HUES6 (cell line): Measurements from ENCODE around the gene LPCAT1.

ENCODE experiments used
- H3K27ac ChIP-seq: 2 replicates; pipeline ENCODE4 v1.7.0; 2013; ENCODE audit warnings: low read depth, mild to moderate bottlenecking, low read length, inconsistent platforms
- H3K27me3 ChIP-seq: 2 replicates; pipeline ENCODE4 v1.6.1; 2013; ENCODE audit warnings: low read length; ENCODE audit not compliant: control insufficient read depth, insufficient read depth
- H3K36me3 ChIP-seq: 2 replicates; pipeline ENCODE4 v1.6.1; 2013; ENCODE audit warnings: low read length; ENCODE audit not compliant: control insufficient read depth, insufficient read depth
- H3K4me1 ChIP-seq: 2 replicates; pipeline ENCODE4 v1.6.1; 2013; ENCODE audit warnings: low read length; ENCODE audit not compliant: control insufficient read depth, insufficient read depth
- H3K4me3 ChIP-seq: 2 replicates; pipeline ENCODE4 v1.5.1; 2013; ENCODE audit warnings: low read depth, low read length
- H3K9ac ChIP-seq: one replicate; pipeline ENCODE4 v1.6.1; 2013; ENCODE audit warnings: mild to moderate bottlenecking, low read length
- H3K9me3 ChIP-seq: 2 replicates; pipeline ENCODE4 v1.6.1; 2013; ENCODE audit warnings: low read depth, low read length; ENCODE audit not compliant: control insufficient read depth, insufficient read depth

Gene LPCAT1

DNA sequence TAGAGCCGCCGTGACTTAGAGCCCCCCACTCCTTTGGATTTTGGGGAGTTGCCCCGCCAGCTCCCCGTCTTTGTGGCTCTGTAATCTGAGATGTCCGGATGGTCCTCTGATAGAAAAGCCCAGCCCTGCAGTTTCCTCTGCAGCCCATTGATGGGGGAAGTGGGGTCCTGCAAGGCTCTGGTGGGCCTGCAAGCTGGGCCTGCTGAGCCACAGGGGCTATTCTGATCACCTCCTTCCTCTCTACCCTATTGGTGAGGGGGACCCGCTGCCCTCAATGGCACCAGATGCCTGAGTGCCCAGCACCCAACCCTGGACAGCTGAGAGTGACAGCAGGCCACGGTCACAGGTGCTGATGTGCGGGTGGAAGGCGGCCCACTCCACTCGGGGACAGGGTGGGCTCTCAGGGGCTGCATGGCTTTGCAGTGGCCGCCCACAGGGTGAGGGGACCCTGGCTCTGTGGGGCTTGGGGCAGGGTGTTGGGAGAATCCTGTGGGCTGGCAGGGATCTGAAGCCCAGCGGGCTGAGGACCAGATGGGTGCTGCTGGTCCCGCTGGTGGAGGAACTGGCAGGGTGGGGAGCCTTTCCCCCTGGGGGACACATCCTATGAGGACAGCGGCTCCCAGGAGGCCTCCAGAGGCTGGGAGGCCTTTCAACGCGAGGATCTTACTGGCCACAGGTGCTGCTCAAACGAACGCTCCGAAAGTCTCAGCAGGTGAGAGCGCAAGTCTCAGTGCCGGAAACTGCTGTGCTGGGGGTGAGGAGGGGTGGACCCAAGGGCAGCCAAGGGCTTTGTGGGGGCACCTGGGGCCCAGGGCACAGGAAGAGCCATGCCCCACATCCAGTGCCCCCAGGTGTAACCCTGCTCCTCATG is 30.0 kb upstream of the LPCAT1 start:
- Histone ChIP-seq H3K27me3 (no peaks in the 10 kb centered on the region), H3K9me3 (no peaks in the 10 kb centered on the region), H3K9ac (no peak overlapping the region), H3K36me3 (no peaks in the 10 kb centered on the region), H3K27ac (no peak overlapping the region), H3K4me1 (no peaks in the 10 kb centered on the region), H3K4me3 (no peak overlapping the region)

DNA sequence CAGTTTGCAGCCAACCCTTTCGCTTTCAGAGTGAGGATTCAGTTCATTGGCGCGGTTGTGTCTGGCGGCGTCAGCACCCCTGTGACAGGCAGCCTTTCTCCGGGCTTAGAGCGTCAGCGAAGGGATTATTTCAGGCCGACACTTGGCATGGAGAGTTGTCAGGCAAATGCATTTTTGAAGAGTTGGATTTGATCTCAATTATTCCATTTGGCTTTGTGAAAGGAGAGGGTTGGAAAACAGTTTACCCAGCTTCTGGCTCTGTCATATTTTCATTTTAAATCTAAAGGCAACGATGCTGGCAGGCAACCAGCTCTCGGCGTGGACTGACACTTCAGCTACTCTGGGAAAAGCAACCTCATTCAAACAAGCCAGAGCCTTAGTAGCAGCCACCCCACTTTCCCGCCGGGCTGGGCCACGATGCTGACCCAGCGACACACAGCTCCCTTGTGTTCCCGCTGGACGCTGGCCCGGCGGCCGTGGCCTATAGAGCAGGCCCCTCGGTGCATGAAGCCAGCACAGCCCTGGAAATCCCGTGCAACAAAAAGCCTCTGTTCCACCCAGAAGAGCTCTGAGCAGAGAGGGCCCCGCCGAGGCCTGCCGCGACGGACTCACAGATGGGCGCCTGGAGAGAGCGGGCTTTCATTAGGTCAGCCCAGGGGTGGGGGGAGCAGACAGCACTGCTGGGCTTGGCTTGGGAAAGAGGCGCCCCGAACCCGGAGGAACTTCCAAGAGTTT is 28.9 kb upstream of the LPCAT1 start:
- Histone ChIP-seq H3K36me3 (no peaks in the 10 kb centered on the region), H3K4me1 (no peaks in the 10 kb centered on the region), H3K27me3 (no peaks in the 10 kb centered on the region), H3K4me3 (no peak overlapping the region), H3K9me3 (no peaks in the 10 kb centered on the region), H3K27ac (no peak overlapping the region), H3K9ac (no peak overlapping the region)

- no peak overlapping the region for H3K9ac ChIP-seq
- no peaks in the 10 kb centered on the region for H3K9me3 ChIP-seq
- H3K27me3 ChIP-seq, result no peaks in the 10 kb centered on the region
- no peaks in the 10 kb centered on the region for H3K4me1 ChIP-seq
- no peak overlapping the region for H3K4me3 ChIP-seq
- no peak overlapping the region for H3K27ac ChIP-seq
- H3K36me3 ChIP-seq, result no peaks in the 10 kb centered on the region
Measured at GRCh38 chr5:1551426-1552301, 27.9 kb upstream of the LPCAT1 start.

DNA sequence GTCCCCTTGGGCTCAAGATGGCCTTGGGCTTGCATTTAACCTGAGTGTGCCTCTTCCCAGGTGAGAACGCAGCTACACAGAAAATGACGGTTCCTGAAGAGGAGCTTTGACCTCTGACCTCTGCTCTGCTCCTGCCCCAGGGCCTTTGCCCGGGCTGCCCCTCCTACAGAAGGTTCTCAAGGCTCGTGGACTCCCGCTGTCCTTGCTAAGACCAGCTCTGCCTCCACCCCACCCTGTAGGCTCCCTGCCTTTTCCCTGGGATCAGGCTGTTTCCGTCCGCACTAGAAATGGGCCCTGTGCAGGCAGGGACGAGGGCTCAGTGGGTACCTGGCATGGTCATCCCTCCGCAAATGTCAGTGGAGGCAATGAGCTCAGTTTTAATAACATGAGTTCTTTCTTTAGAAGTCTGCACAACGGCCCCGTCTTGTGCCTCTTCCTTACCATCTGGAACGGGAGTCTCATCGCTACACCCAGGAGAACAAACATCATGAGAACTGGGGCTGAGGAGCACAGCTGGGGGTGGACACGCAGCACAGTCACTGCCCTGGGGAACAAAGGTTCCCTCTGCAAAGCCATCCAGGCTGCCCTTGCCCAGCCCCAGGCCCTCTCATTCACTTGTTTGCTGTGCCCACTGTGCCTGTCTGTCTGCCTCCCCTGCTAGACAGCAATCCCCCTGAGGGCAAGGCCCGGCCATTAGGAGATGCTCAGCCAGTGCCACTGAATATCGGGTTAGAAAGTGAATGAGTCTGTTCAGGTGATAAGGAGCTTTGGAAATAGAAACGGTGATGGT is 26.7 kb upstream of the LPCAT1 start:
- Histone ChIP-seq H3K9me3 (no peaks in the 10 kb centered on the region), H3K4me1 (no peaks in the 10 kb centered on the region), H3K9ac (no peak overlapping the region), H3K27ac (no peak overlapping the region), H3K36me3 (no peaks in the 10 kb centered on the region), H3K4me3 (no peak overlapping the region), H3K27me3 (no peaks in the 10 kb centered on the region)

DNA sequence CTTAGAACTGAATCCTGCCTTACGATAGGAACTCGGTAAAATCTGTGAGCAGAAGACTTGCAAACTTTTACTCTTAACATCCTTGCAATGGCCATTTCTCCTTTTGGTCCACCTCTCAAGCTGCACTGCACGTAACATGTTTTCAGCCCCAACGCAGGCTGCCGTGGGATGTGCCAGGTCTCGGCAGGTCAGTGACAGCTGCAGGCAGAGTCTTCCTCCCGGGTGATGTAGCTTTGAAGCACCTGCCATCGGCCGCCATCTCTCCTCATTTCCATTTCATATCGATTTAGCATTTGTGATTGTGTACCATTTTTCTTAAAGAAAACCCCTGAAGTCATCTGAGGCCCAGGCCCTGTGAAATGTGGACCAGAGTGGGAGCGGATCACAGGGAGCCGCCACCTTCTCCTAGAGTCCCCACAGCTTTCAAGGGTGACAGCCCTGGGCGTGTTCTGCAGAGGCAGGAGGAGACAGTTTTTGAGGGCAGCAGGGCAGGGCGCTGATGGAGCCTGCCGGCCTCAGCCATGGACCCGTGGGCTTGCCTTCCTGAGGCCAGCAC is 25.8 kb upstream of the LPCAT1 start:
- Histone ChIP-seq H3K27ac (no peak overlapping the region), H3K9me3 (no peaks in the 10 kb centered on the region), H3K4me1 (no peaks in the 10 kb centered on the region), H3K9ac (no peak overlapping the region), H3K4me3 (no peak overlapping the region), H3K27me3 (no peaks in the 10 kb centered on the region), H3K36me3 (no peaks in the 10 kb centered on the region)

- no peak overlapping the region for H3K27ac ChIP-seq
- no peaks in the 10 kb centered on the region for H3K36me3 ChIP-seq
- H3K4me3 ChIP-seq, result no peak overlapping the region
- H3K27me3 ChIP-seq, result no peaks in the 10 kb centered on the region
- no peaks in the 10 kb centered on the region for H3K9me3 ChIP-seq
- H3K9ac ChIP-seq, result no peak overlapping the region
- H3K4me1 ChIP-seq, result no peaks in the 10 kb centered on the region
Measured at GRCh38 chr5:1548702-1549474, 25.1 kb upstream of the LPCAT1 start.

DNA sequence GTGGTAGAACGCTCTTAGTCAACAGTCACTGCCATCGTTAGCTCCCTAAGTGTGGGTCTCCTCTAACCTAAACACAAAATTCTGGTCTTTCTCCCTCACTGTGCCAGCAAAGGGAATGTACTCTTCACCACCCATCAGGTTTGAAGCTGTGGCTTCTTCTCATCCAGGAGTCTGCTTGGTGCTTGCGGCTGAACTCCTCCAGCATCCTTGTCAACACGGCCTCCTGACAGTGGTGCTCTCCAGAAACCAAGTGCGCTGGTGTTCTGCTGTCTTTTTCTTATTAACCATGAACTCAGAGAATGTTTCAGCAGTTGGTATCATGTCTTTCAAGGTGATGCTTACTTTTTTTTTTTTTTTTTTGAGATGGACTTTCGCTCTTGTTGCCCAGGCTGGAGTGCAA is 23.9 kb upstream of the LPCAT1 start:
- no peaks in the 10 kb centered on the region for H3K27me3 ChIP-seq
- H3K9me3 ChIP-seq, result no peaks in the 10 kb centered on the region
- no peak overlapping the region for H3K27ac ChIP-seq
- H3K4me1 ChIP-seq, result no peaks in the 10 kb centered on the region
- H3K4me3 ChIP-seq, result no peak overlapping the region
- H3K9ac ChIP-seq, result no peak overlapping the region
- no peaks in the 10 kb centered on the region for H3K36me3 ChIP-seq

- Histone ChIP-seq H3K4me1 (no peaks in the 10 kb centered on the region), H3K27me3 (no peaks in the 10 kb centered on the region), H3K4me3 (no peak overlapping the region), H3K9ac (no peak overlapping the region), H3K9me3 (no peaks in the 10 kb centered on the region), H3K36me3 (no peaks in the 10 kb centered on the region), H3K27ac (no peak overlapping the region)
Measured at GRCh38 chr5:1547236-1547635, 23.5 kb upstream of the LPCAT1 start.

- no peaks in the 10 kb centered on the region for H3K27me3 ChIP-seq
- H3K4me1 ChIP-seq, result no peaks in the 10 kb centered on the region
- H3K9ac ChIP-seq, result no peak overlapping the region
Measured at GRCh38 chr5:1546556-1546955, 22.8 kb upstream of the LPCAT1 start.

More at GRCh38 chr5:1546556-1546955, 22.8 kb upstream of the LPCAT1 start:
- Histone ChIP-seq H3K27ac (no peak overlapping the region), H3K9me3 (no peaks in the 10 kb centered on the region), H3K4me3 (no peak overlapping the region), H3K36me3 (no peaks in the 10 kb centered on the region)
